Smooth muscle cell of the umbilical artery (primary cell): ENCODE results near the gene B3GAT3. TPM values are rescaled to one million over a fixed set of nuclear protein-coding genes. Genes with fewer than 3 reads are reported as not detected.

ENCODE experiments used
- total RNA-seq: library from RNA; depleted of rRNA; stranded (reverse); fragments of >200 nt; gene quantifications from 2 replicates; pipeline ENCODE4 v1.2.3, GENCODE V29; 2014

Gene B3GAT3
- total RNA-seq = 61.5 and 63.5 TPM in 2 replicates

GRCh38 chr11:62621567-62622470 lies at the start of gene B3GAT3:
TSS of gene B3GAT3 (minus strand) at chr11:62621986. CDS start at chr11:62621947, 39 bp downstream.

GRCh38 chr11:62665075-62665598 lies 43.4 kb upstream of the B3GAT3 start, which contains the start of the genes C11orf98 and CSKMT:
TSS of gene C11orf98 (minus strand) at chr11:62665210. CDS start at chr11:62665169, 41 bp downstream.
TSS of gene CSKMT (plus strand) at chr11:62665312. CDS start at chr11:62665880, 568 bp downstream.

DNA sequence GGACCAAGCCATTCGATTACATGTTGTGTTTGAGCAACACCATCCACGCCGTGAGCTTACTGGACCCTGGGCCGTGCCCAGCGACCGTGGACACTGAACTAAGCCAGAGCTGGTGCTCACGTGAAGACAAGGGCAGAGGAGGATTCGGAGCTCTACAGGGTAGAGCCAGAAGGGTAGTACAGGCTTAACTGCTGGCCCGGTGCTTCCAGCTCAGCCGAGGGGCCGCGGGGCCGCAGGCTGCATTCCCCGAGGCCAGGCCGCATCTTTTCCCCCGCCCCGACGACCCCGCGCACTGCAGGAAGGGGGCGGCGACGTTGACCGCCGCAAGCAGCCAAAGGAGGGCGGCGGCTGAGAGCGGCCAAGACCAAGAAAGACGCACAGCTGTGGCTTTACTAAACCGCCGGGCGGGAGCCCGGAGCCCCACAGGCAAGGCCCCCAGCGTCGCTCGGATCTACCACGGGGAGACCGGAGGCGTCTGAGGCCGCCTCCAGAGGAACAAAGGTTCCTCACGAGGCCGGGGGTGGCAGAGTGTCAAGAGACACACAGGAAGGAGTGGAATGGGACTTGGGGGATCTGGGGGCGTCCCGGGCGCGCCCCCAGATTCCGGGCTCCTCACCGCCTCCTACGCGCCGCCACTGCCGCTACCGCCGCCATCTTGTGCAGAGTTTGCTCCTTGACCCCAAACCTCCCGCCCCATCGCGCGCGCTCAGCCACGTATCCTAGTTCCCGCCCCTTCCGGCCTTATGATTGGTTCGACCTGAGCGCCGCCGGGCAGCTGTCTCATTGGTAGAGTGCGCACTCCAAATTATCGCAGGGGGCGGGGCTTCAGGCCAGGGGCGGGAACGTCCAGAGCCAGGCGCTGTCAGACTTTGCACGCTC lies 24.4 kb upstream of the B3GAT3 start, which contains the start of gene GANAB:
TSS of gene GANAB (minus strand) at position 668 of the 879 bp plus-strand sequence. CDS start at position 654, 14 bp downstream.

GRCh38 chr11:62612366-62613290 lies 9.2 kb downstream of the B3GAT3 start, which contains the start of the genes EML3 and ROM1:
TSS of gene EML3 (minus strand) at chr11:62612775. CDS start at chr11:62612457, 318 bp downstream.
TSS of gene ROM1 (plus strand) at chr11:62613257. CDS start at chr11:62613282, 25 bp downstream.

DNA sequence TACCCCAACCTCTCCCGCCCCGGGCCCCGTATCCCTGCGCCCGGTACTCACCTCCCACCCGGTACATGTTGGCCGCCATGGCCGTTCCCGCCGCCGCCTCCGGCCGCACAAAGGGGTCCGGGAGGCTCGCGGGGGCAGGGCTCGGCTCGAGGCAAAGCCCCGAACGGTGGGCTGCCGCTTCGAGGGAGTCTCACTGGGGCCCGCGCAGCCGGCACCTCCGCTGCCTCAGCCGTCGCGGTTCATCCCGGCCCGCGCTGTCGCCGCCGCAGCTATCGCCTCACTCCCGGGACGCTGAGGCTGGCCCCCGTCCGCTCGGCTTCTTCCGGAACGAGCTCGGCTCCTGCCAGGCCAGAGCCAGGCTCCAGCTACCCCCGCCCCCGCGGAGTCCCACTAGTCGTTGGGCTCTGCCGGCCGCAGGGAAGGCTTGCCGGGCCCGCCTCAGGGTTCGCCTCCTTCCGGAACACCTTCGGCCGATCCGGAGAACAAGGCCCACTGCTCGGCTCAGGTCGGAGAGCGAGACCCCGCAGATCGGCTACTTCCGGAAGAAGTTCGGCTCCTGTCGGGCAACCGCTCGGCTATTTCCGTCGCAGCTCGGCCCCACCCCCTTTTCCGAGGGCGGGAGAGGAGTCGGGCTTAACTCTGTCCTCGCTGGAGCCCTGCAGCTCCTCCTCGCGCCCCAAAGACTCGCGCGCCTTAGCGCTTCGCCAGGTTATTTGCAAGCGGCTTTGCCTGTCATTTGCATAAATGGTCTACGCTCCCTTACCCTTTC lies 20.2 kb downstream of the B3GAT3 start, which contains the start of gene MTA2:
TSS of gene MTA2 (minus strand) at position 494 of the 769 bp plus-strand sequence. CDS start at position 79, 415 bp downstream.

DNA sequence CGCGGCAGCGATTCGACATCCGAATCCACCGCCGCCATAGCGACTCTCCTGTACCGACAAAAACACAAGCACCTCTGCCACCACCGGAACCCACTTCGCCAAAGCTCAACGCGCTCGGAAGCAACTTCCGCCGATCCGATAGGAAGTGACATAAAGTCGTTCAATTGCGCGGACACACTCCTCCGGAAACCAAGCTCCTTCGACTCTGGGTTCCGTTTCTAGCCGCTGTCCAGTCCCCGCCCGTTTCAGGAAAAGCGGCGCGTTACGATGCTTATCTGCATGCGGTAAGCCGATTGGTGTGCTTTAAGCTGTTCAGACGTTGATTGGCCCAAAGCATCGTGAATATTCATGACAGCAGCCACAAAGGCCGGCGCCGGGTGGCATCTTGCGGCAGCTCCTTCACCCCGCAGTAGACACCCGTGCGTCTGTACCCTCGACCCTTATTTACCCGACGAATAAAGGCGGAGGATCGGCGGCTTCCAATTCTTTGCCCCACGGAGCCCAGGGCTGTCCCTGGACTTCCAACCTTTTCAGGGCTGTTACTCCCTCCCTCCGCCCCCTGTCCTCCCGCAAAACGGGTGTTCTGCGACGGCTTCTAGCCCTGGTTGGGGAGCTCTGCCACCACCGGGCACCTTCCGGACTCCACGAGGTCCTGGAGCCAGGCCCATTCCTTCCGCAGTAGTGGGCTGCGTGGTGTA lies 30.2 kb downstream of the B3GAT3 start, which contains the start of gene TUT1:
TSS of gene TUT1 (minus strand) at position 76 of the 698 bp plus-strand sequence. CDS start at position 38, 38 bp downstream.

GRCh38 chr11:62573592-62574362 lies 48.0 kb downstream of the B3GAT3 start, which contains the start of gene EEF1G:
TSS of gene EEF1G (minus strand) at chr11:62573891. CDS start at chr11:62573842, 49 bp downstream.

Other genes with a start within 250 kb of the B3GAT3 start
- gene SCGB1A1, start 203.0 kb downstream of the B3GAT3 start, total RNA-seq = not detected in 2 replicates
- gene AHNAK, start 75.2 kb downstream of the B3GAT3 start, total RNA-seq = 313 and 660 TPM in 2 replicates
- 1,165 and 1,500 TPM in 2 replicates for gene EEF1G, start 48.1 kb downstream of the B3GAT3 start, total RNA-seq
- 6.5 and 10.7 TPM in 2 replicates for gene TUT1, start 30.5 kb downstream of the B3GAT3 start, total RNA-seq
- 92.3 and 107 TPM in 2 replicates for gene MTA2, start 20.1 kb downstream of the B3GAT3 start, total RNA-seq
- gene EML3, start 9.2 kb downstream of the B3GAT3 start, total RNA-seq = 24.5 and 24.6 TPM in 2 replicates
- 2.5 and 3.9 TPM in 2 replicates for gene ROM1, start 8.7 kb downstream of the B3GAT3 start, total RNA-seq
- 505 and 539 TPM in 2 replicates for gene GANAB, start 24.6 kb upstream of the B3GAT3 start, total RNA-seq
- 19.6 and 27.1 TPM in 2 replicates for gene INTS5, start 31.3 kb upstream of the B3GAT3 start, total RNA-seq
- gene C11orf98, start 43.2 kb upstream of the B3GAT3 start, total RNA-seq = 17.2 and 17.9 TPM in 2 replicates
- 3.5 and 7.4 TPM in 2 replicates for gene CSKMT, start 43.3 kb upstream of the B3GAT3 start, total RNA-seq
- gene UQCC3, start 49.7 kb upstream of the B3GAT3 start, total RNA-seq = 3.8 and 6.8 TPM in 2 replicates
- gene LBHD1, start 50.3 kb upstream of the B3GAT3 start, total RNA-seq = 4.5 and 4.6 TPM in 2 replicates
- gene UBXN1, start 57.1 kb upstream of the B3GAT3 start, total RNA-seq = 77.0 and 96.5 TPM in 2 replicates
- gene LRRN4CL, start 67.5 kb upstream of the B3GAT3 start, total RNA-seq = 0.23 and 0.59 TPM in 2 replicates
- gene BSCL2, start 85.4 kb upstream of the B3GAT3 start, total RNA-seq = 41.1 and 119 TPM in 2 replicates
- not detected in 2 replicates for gene GNG3, start 85.7 kb upstream of the B3GAT3 start, total RNA-seq
- 14.3 and 18.0 TPM in 2 replicates for gene HNRNPUL2, start 105.5 kb upstream of the B3GAT3 start, total RNA-seq
- 29.4 and 32.7 TPM in 2 replicates for gene TTC9C, start 106.5 kb upstream of the B3GAT3 start, total RNA-seq
- gene ZBTB3, start 132.2 kb upstream of the B3GAT3 start, total RNA-seq = 8.2 and 11.9 TPM in 2 replicates
- 39.2 and 59.7 TPM in 2 replicates for gene POLR2G, start 139.6 kb upstream of the B3GAT3 start, total RNA-seq
- gene TAF6L, start 149.4 kb upstream of the B3GAT3 start, total RNA-seq = 15.6 and 23.8 TPM in 2 replicates
- 28.9 and 42.5 TPM in 2 replicates for gene TMEM179B, start 165.4 kb upstream of the B3GAT3 start, total RNA-seq
- 16.1 and 22.6 TPM in 2 replicates for gene TMEM223, start 170.0 kb upstream of the B3GAT3 start, total RNA-seq
- gene NXF1, start 183.5 kb upstream of the B3GAT3 start, total RNA-seq = 21.1 and 49.2 TPM in 2 replicates
- gene STX5, start 210.1 kb upstream of the B3GAT3 start, total RNA-seq = 35.9 and 36.6 TPM in 2 replicates
- not detected in 2 replicates for gene TEX54, start 210.9 kb upstream of the B3GAT3 start, total RNA-seq
- 36.8 and 53.0 TPM in 2 replicates for gene WDR74, start 217.6 kb upstream of the B3GAT3 start, total RNA-seq